Peyer's patch (tissue), 4 donors: Measurements from ENCODE around the gene PRR5.

Experiments
- CTCF ChIP-seq, 6 experiments: fragments of 450-650 bp in 4 of 6; fragments of 200-600 bp in 2 of 6; sonication (generic) in 1 of 6; IDR thresholded peaks; one replicate each; pipeline ENCODE4 v1.5.1; 2017 to 2019; ENCODE audit warnings: antibody characterized with exemption in 6 of 6, mild to moderate bottlenecking in 3 of 6, moderate library complexity in 1 of 6
- POLR2A ChIP-seq, 2 donors: fragments of 450-650 bp; IDR thresholded peaks; one replicate each; pipeline ENCODE4 v1.5.1; 2017; ENCODE audit warnings: antibody characterized with exemption in 2 of 2, mild to moderate bottlenecking in 2 of 2, moderate library complexity in 2 of 2

GRCh38 chr22:44689173-44689572, 12.8 kb upstream of the PRR5 start:
- TF ChIP-seq CTCF (IDR thresholded peaks at IDR 0.05) (no peak), POLR2A (IDR thresholded peaks at IDR 0.05) (no peak)
